Astrocyte of the cerebellum (primary cell): ENCODE results near the gene PTGER2.

ENCODE experiments used
- DNase-seq: peaks from one replicate; pipeline ENCODE4 v3.0.0-alpha.2; 2011; ENCODE audit warnings: low read depth
- H3K4me3 ChIP-seq: 2 replicates; pipeline ENCODE4 v1.5.1; 2011; ENCODE audit warnings: mild to moderate bottlenecking, low read depth, low read length, moderate library complexity
- in situ Hi-C: cut with HindIII; loops from 2 replicates; pipeline ENCODE4 v1.10.0; 2017; ENCODE audit warnings: low sequenced_read_pairs
- TF ChIP-seq, protein P1 (sequence below): IDR thresholded peaks from 2 replicates; pipeline ENCODE4 v1.5.1; 2012; ENCODE audit warnings: low read length, low read depth, moderate library complexity, mild to moderate bottlenecking; ENCODE audit errors: missing control alignments

The PTGER2 gene

DNA sequence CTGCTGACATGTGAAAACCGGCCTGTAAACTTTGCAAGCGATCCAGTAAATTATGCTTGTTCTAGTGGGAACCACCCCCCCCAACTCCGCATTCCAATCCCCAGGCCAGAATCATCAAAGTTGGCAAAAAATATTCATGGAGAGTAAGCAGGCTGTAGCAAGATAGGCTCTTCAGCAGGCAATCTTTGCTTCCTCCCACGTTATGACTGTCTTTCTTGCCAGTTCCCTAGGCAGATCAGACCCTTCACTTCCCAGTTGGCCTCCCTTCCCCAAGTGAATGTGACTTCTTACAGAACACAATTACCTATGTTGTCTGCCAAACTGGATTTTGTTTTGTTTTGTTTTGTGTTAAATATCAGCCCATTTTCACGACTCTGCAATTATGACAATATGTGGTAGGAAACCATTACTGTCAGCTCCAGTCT, 1.2 kb upstream of the PTGER2 start:
- no peak for DNase-seq
- TF ChIP-seq, protein P1, sequence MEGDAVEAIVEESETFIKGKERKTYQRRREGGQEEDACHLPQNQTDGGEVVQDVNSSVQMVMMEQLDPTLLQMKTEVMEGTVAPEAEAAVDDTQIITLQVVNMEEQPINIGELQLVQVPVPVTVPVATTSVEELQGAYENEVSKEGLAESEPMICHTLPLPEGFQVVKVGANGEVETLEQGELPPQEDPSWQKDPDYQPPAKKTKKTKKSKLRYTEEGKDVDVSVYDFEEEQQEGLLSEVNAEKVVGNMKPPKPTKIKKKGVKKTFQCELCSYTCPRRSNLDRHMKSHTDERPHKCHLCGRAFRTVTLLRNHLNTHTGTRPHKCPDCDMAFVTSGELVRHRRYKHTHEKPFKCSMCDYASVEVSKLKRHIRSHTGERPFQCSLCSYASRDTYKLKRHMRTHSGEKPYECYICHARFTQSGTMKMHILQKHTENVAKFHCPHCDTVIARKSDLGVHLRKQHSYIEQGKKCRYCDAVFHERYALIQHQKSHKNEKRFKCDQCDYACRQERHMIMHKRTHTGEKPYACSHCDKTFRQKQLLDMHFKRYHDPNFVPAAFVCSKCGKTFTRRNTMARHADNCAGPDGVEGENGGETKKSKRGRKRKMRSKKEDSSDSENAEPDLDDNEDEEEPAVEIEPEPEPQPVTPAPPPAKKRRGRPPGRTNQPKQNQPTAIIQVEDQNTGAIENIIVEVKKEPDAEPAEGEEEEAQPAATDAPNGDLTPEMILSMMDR: no peak
- H3K4me3 ChIP-seq: no peak overlapping the region
- in situ Hi-C loops: no loop called here

DNA sequence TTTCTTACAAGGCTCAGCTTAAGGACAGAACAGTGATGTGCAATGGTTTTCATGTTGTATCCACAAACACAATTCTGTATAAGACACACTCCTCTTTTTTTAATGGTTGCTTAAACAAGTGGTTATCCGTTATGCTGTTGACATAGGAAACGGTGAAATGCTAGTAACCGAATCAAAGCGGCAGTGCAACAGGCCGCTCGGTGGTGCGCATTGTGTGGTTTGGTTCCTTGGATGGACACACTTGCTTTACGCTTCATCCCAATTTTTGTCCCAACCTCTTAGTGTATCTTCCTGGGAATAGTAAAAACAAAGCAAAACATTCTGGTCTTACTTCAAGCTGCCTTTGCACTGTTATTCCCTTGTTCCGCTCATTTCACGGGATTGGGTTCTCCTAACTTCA, 650 bp upstream of the PTGER2 start:
- in situ Hi-C loops: no loop called here
- no peak for DNase-seq
- peak overlapping the region; percentile 81 for H3K4me3 ChIP-seq
- TF ChIP-seq, protein P1: no peak

- peak overlapping the region; percentile 81 for H3K4me3 ChIP-seq
- DNase-seq: no peak
- TF ChIP-seq, protein P1: no peak
- in situ Hi-C loops: no loop called here
Measured at GRCh38 chr14:52314595-52315354, 663 bp downstream of the PTGER2 start.

GRCh38 chr14:52315355-52315718, 1.2 kb downstream of the PTGER2 start:
- TF ChIP-seq, protein P1: no peak
- in situ Hi-C loops: no loop called here
- DNase-seq: no peak
- peak overlapping the region; percentile 81 for H3K4me3 ChIP-seq

GRCh38 chr14:52318062-52318461, 4.0 kb downstream of the PTGER2 start:
- peak overlapping the region; percentile 81 for H3K4me3 ChIP-seq
- TF ChIP-seq, protein P1: no peak
- in situ Hi-C loops: no loop called here
- DNase-seq: no peak

- TF ChIP-seq, protein P1: no peak
- DNase-seq: no peak
- in situ Hi-C loops: no loop called here
- no peak overlapping the region for H3K4me3 ChIP-seq
Measured at GRCh38 chr14:52318826-52319645, 4.9 kb downstream of the PTGER2 start.
